H1 (cell line): Measurements from ENCODE around the gene HEPHL1.

ENCODE experiments used
- ATF2 ChIP-seq: IDR thresholded peaks from 2 replicates; pipeline ENCODE4 v1.6.1; 2012; ENCODE audit warnings: low read length, inconsistent platforms
- CEBPB ChIP-seq: IDR thresholded peaks from 2 replicates; pipeline ENCODE4 v1.6.1; 2012; ENCODE audit warnings: low read depth, low read length
- CHD1 ChIP-seq: IDR thresholded peaks from 2 replicates; pipeline ENCODE4 v1.6.1; 2012; ENCODE audit warnings: low read depth, low read length, improper control_type of control experiment
- CREB1 ChIP-seq: IDR thresholded peaks from 2 replicates; pipeline ENCODE4 v1.6.1; 2012; ENCODE audit warnings: inconsistent platforms
- CTCF ChIP-seq, 3 experiments: IDR thresholded peaks; 1 replicate in 2 of 3; 2 replicates in 1 of 3; pipeline versions ENCODE4 v1.5.1 to v1.6.1; 2011; ENCODE audit warnings: low read length in 3 of 3, mild to moderate bottlenecking in 3 of 3, inconsistent platforms in 2 of 3, low read depth in 1 of 3, moderate library complexity in 1 of 3; ENCODE audit not compliant: insufficient read depth in 1 of 3; ENCODE audit errors: control extremely low read depth in 1 of 3
- EGR1 ChIP-seq: IDR thresholded peaks from 2 replicates; pipeline ENCODE4 v1.6.1; 2011; ENCODE audit warnings: low read depth, low read length, borderline replicate concordance
- EP300 ChIP-seq, 2 experiments: IDR thresholded peaks; 1 replicate in 1 of 2; 2 replicates in 1 of 2; pipeline ENCODE4 v1.6.1; 2011 to 2012; ENCODE audit warnings: low read depth in 2 of 2, low read length in 2 of 2, mild to moderate bottlenecking in 2 of 2, borderline replicate concordance in 1 of 2, inconsistent platforms in 1 of 2, moderate library complexity in 1 of 2
- EZH2 ChIP-seq: fragments of 200-600 bp; sonication (generic); IDR thresholded peaks from 2 replicates; pipeline ENCODE4 v1.7.1; 2012; ENCODE audit warnings: low read depth, mild to moderate bottlenecking, moderate library complexity, low read length, inconsistent platforms; ENCODE audit not compliant: severe bottlenecking
- HDAC6 ChIP-seq: IDR thresholded peaks from one replicate; pipeline ENCODE4 v1.7.1; 2012; ENCODE audit warnings: low read depth, mild to moderate bottlenecking, inconsistent platforms, low read length, moderate library complexity
- POLR2A ChIP-seq, 2 experiments: IDR thresholded peaks; 1 replicate in 1 of 2; 2 replicates in 1 of 2; pipeline ENCODE4 v1.6.1; 2011; ENCODE audit warnings: low read depth in 2 of 2, low read length in 2 of 2, mild to moderate bottlenecking in 2 of 2; ENCODE audit errors: control extremely low read depth in 1 of 2
- RXRA ChIP-seq: IDR thresholded peaks from 2 replicates; pipeline ENCODE4 v1.6.1; 2011; ENCODE audit warnings: low read depth, mild to moderate bottlenecking, low read length, moderate library complexity; ENCODE audit not compliant: insufficient read depth
- TF ChIP-seq, protein P1 (sequence below): IDR thresholded peaks from 2 replicates; pipeline ENCODE4 v1.6.1; 2012; ENCODE audit warnings: inconsistent platforms
- TF ChIP-seq, protein P2 (sequence below): IDR thresholded peaks from 2 replicates; pipeline ENCODE4 v1.6.1; 2011; ENCODE audit warnings: low read length, improper control_type of control experiment

DNA sequence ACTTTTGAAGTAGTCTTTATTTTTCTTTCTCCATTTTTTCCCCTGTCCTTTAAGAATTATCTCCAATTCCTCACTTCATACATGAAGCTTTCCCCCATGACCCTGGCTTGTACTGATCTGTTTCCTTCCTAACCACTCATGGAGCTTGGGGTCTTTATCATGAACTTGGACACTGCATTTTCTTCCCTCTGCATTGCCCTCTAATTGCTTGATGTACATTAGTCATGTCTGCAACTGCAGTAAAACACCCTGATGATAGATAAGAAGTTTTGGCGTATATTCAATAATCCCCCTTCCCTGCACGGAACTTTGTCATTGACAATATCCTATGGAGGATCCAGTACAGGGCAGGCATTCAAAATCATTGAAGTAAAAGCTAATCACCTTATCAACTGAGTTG is 3.4 kb downstream of the HEPHL1 start:
- no peak for TF ChIP-seq EZH2
- TF ChIP-seq, protein P1, sequence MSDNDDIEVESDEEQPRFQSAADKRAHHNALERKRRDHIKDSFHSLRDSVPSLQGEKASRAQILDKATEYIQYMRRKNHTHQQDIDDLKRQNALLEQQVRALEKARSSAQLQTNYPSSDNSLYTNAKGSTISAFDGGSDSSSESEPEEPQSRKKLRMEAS = no peak
- TF ChIP-seq CTCF (IDR thresholded peaks at IDR 0.05; ENCODE audit: control extremely low read depth in 1 of 3, insufficient read depth in 1 of 3, low read depth in 1 of 3, low read length in 3 of 3) = no peak
- TF ChIP-seq CHD1 = no peak
- no peak for TF ChIP-seq POLR2A (IDR thresholded peaks at IDR 0.05; ENCODE audit: control extremely low read depth in 1 of 2, low read depth in 2 of 2, low read length in 2 of 2)
- no peak for TF ChIP-seq CEBPB
- TF ChIP-seq EGR1 = no peak
- TF ChIP-seq ATF2 = no peak
- TF ChIP-seq, protein P2, sequence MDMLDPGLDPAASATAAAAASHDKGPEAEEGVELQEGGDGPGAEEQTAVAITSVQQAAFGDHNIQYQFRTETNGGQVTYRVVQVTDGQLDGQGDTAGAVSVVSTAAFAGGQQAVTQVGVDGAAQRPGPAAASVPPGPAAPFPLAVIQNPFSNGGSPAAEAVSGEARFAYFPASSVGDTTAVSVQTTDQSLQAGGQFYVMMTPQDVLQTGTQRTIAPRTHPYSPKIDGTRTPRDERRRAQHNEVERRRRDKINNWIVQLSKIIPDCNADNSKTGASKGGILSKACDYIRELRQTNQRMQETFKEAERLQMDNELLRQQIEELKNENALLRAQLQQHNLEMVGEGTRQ = no peak
- no peak for TF ChIP-seq RXRA
- TF ChIP-seq CREB1 = no peak
- no peak for TF ChIP-seq HDAC6
- no peak for TF ChIP-seq EP300 (IDR thresholded peaks at IDR 0.05; ENCODE audit: borderline replicate concordance in 1 of 2, low read depth in 2 of 2, low read length in 2 of 2)
